Panc1 (cell line): ENCODE measurements around the gene VASH2. TPM values are rescaled to one million over a fixed set of nuclear protein-coding genes. Genes with fewer than 3 reads are reported as not detected.

Source experiments
- ATAC-seq: fragments of 200-7000 bp; cut with Tn5 transposase; 2 replicates; pipeline ENCODE4 v1.9.1; 2020; ENCODE audit warnings: mild to moderate bottlenecking, moderate library complexity
- BruUV-seq: library from RNA; stranded (reverse); fragments of 400-500 nt; replicated peaks from 2 replicates; lab custom pipeline; 2021; lab: Mats Ljungman, UMichigan
- CTCF ChIA-PET: fragments of 300-600 bp; sonication (Branson Sonifier 250); formaldehyde crosslinking; loops from one replicate; lab custom pipeline; 2022; ENCODE audit warnings: antibody characterized with exemption; lab: Charles Lee
- POLR2A ChIA-PET: fragments of 300-600 bp; sonication (Branson Sonifier 250); formaldehyde crosslinking; loops from one replicate; lab custom pipeline; 2022; ENCODE audit warnings: antibody characterized with exemption; lab: Charles Lee
- DNase-seq: peaks from one replicate; pipeline ENCODE4 v3.0.0-alpha.2; 2010; ENCODE audit warnings: low read depth, low spot score
- H3K27ac ChIP-seq: 2 replicates; pipeline ENCODE4 v1.5.1; 2011; ENCODE audit warnings: mild to moderate bottlenecking, low read length, inconsistent platforms
- H3K27me3 ChIP-seq: fragments of 200-500 bp; sonication (Bioruptor generic); 2 replicates; pipeline ENCODE4 v1.6.0; 2014; ENCODE audit warnings: low read length, inconsistent platforms; ENCODE audit not compliant: control insufficient read depth, insufficient read depth
- H3K36me3 ChIP-seq: fragments of 200-500 bp; sonication (Bioruptor generic); 2 replicates; pipeline ENCODE4 v1.5.1; 2014; ENCODE audit warnings: inconsistent platforms, mild to moderate bottlenecking, low read length, moderate library complexity; ENCODE audit not compliant: control insufficient read depth, insufficient read depth
- H3K4me1 ChIP-seq: 2 replicates; pipeline ENCODE4 v1.5.1; 2011; ENCODE audit warnings: inconsistent platforms, mild to moderate bottlenecking, low read length, moderate library complexity; ENCODE audit not compliant: control insufficient read depth, insufficient read depth
- H3K4me3 ChIP-seq, 2 experiments: 2 replicates each; pipeline ENCODE4 v1.5.1; 2011 to 2012; ENCODE audit warnings: low read depth in 2 of 2, low read length in 2 of 2, mild to moderate bottlenecking in 2 of 2, inconsistent platforms in 1 of 2, moderate library complexity in 1 of 2
- H3K9me3 ChIP-seq: fragments of 200-500 bp; sonication (Bioruptor generic); 2 replicates; pipeline ENCODE4 v1.5.1; 2014; ENCODE audit warnings: low read depth, mild to moderate bottlenecking, inconsistent platforms, low read length, moderate library complexity; ENCODE audit not compliant: control insufficient read depth, insufficient read depth
- POLR2AphosphoS5 ChIP-seq: IDR thresholded peaks from 2 replicates; pipeline ENCODE4 v1.6.1; 2012; ENCODE audit warnings: mild to moderate bottlenecking, low read depth, low read length, moderate library complexity
- SIN3A ChIP-seq: IDR thresholded peaks from 2 replicates; pipeline ENCODE4 v1.6.1; 2012; ENCODE audit warnings: low read depth, mild to moderate bottlenecking, low read length, moderate library complexity, borderline replicate concordance; ENCODE audit not compliant: insufficient read depth
- TCF7L2 ChIP-seq: IDR thresholded peaks from 2 replicates; pipeline ENCODE4 v1.6.1; 2011; ENCODE audit warnings: mild to moderate bottlenecking, low read depth, low read length, inconsistent platforms
- in situ Hi-C: cut with HindIII; loops from 2 replicates; pipeline ENCODE4 v1.10.0; 2016; ENCODE audit warnings: low sequenced_read_pairs, low pct_unique_long_range_greater_than_20kb
- intact Hi-C: fragments of 100-400 bp; cut with micrococcal nuclease; formaldehyde crosslinking; loops from one replicate; pipeline ENCODE4 v1.10.0; 2022; ENCODE audit not compliant: unreplicated experiment
- total RNA-seq: library from RNA; stranded (reverse); gene quantifications from one replicate; pipeline ENCODE4 v1.2.1, GENCODE V29; 2021; ENCODE audit not compliant: unreplicated experiment
- TF ChIP-seq, protein P1 (sequence below), 2 experiments: IDR thresholded peaks; 2 replicates each; pipeline ENCODE4 v1.6.1; 2011 to 2012; ENCODE audit warnings: low read depth in 2 of 2, control low read depth in 1 of 2, low read length in 1 of 2, mild to moderate bottlenecking in 1 of 2, moderate library complexity in 1 of 2; ENCODE audit not compliant: insufficient read depth in 1 of 2
- TF ChIP-seq, protein P2 (sequence below): fragments of 450-650 bp; IDR thresholded peaks from 2 replicates; pipeline ENCODE4 v1.5.1; 2017; ENCODE audit warnings: mild to moderate bottlenecking

The VASH2 gene
- total RNA-seq, 1 experiment from 2014 or later = 1.7 TPM

DNA sequence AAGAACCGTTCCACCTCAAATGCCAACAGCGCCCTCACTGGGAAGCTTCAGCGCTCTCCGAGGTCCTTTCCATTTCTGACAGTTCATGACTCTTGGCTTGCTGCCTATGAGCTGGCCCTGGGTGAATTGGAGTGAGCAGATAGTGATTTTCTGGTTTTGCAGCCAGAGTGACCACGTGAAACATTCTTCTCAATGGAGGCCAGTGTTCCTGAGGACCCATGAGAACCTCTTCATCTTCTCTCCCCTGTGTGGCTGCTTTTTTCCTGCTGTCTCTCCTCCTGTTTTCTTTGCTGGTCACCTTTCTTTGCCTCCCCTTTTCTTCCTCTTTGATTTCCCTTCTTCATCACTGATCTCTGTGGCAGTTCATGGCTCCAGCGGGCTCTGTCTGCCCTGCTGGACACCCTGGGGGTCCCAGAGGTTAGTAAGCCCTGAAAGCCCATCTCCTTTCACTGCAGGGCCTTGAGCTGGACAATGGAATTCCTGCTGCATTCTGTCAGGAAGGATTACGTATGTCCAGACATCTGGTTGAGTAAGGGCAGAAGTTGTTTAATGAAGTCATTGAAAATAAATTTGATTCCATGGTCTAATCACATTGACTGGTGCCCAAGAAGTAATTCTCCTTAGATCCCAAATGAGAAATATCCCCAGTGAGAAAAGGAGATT, 29.9 kb downstream of the VASH2 start:
- TF ChIP-seq, protein P1, sequence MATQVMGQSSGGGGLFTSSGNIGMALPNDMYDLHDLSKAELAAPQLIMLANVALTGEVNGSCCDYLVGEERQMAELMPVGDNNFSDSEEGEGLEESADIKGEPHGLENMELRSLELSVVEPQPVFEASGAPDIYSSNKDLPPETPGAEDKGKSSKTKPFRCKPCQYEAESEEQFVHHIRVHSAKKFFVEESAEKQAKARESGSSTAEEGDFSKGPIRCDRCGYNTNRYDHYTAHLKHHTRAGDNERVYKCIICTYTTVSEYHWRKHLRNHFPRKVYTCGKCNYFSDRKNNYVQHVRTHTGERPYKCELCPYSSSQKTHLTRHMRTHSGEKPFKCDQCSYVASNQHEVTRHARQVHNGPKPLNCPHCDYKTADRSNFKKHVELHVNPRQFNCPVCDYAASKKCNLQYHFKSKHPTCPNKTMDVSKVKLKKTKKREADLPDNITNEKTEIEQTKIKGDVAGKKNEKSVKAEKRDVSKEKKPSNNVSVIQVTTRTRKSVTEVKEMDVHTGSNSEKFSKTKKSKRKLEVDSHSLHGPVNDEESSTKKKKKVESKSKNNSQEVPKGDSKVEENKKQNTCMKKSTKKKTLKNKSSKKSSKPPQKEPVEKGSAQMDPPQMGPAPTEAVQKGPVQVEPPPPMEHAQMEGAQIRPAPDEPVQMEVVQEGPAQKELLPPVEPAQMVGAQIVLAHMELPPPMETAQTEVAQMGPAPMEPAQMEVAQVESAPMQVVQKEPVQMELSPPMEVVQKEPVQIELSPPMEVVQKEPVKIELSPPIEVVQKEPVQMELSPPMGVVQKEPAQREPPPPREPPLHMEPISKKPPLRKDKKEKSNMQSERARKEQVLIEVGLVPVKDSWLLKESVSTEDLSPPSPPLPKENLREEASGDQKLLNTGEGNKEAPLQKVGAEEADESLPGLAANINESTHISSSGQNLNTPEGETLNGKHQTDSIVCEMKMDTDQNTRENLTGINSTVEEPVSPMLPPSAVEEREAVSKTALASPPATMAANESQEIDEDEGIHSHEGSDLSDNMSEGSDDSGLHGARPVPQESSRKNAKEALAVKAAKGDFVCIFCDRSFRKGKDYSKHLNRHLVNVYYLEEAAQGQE (IDR thresholded peaks at IDR 0.05; ENCODE audit: insufficient read depth in 1 of 2, low read depth in 2 of 2, low read length in 1 of 2) = no peak
- TF ChIP-seq, protein P2, sequence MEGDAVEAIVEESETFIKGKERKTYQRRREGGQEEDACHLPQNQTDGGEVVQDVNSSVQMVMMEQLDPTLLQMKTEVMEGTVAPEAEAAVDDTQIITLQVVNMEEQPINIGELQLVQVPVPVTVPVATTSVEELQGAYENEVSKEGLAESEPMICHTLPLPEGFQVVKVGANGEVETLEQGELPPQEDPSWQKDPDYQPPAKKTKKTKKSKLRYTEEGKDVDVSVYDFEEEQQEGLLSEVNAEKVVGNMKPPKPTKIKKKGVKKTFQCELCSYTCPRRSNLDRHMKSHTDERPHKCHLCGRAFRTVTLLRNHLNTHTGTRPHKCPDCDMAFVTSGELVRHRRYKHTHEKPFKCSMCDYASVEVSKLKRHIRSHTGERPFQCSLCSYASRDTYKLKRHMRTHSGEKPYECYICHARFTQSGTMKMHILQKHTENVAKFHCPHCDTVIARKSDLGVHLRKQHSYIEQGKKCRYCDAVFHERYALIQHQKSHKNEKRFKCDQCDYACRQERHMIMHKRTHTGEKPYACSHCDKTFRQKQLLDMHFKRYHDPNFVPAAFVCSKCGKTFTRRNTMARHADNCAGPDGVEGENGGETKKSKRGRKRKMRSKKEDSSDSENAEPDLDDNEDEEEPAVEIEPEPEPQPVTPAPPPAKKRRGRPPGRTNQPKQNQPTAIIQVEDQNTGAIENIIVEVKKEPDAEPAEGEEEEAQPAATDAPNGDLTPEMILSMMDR = no peak
- TF ChIP-seq TCF7L2 = no peak
- TF ChIP-seq POLR2AphosphoS5 = no peak
- no peak for TF ChIP-seq SIN3A
- DNase-seq = no peak
- ChIA-PET CTCF (no interaction called here), POLR2A (no interaction called here)
- no peaks in the 10 kb centered on the region for H3K4me1 ChIP-seq
- in situ Hi-C loops (no loop called here), intact Hi-C loops (no loop called here)
- H3K27me3 ChIP-seq = no peaks in the 10 kb centered on the region; the same call in 1 of the 2 replicates
- no peak for ATAC-seq
- no peaks in the 10 kb centered on the region for H3K36me3 ChIP-seq
- H3K9me3 ChIP-seq = no peaks in the 10 kb centered on the region
- H3K27ac ChIP-seq = no peak overlapping the region
- BruUV-seq = no TSS peak
- H3K4me3 ChIP-seq = no peak overlapping the region

DNA sequence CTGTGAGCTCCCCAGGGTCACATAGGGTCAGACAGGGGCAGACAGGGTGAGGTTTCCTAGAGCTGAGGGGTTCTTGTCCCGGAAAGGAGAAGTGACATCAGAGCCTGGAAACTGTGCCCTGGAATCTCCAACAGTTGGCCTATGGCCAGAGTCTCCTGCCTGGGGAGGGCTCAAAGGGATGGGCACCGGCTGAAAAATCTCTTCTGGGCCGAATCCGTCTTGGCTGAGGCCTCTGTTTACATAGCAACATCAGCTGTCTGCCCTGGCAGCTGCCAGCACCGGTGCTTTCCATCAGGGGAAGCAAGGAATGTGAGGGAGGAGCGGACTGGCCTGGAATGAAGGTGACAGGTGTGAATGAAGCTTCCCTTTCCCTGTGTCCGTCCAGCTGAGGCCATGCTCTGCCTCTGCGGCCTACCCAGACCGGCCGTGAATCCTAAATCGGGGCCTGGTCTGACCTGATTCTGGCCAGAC, 30.7 kb downstream of the VASH2 start:
- no peak for ATAC-seq
- no TSS peak for BruUV-seq

More for the DNA sequence above, 30.7 kb downstream of the VASH2 start:
- intact Hi-C loops (no loop called here), in situ Hi-C loops (no loop called here)
- ChIA-PET CTCF (no interaction called here), POLR2A (no interaction called here)
- Histone ChIP-seq H3K9me3 (no peaks in the 10 kb centered on the region), H3K27ac (no peak overlapping the region), H3K27me3 (no peaks in the 10 kb centered on the region; the same call in 1 of the 2 replicates), H3K36me3 (no peaks in the 10 kb centered on the region), H3K4me1 (no peaks in the 10 kb centered on the region), H3K4me3 (no peak overlapping the region)
- no peak for DNase-seq
- TF ChIP-seq POLR2AphosphoS5 (no peak), TCF7L2 (no peak), SIN3A (no peak)
- TF ChIP-seq, protein P2 = no peak
- TF ChIP-seq, protein P1 (IDR thresholded peaks at IDR 0.05; ENCODE audit: insufficient read depth in 1 of 2, low read depth in 2 of 2, low read length in 1 of 2) = no peak
